Stimulated activated CD4-positive, alpha-beta T cell treated with anti-CD3 and anti-CD28 coated beads, Interleukin-1b, Interleukin-23, amount 100 ng/mL, for 1 hour (primary cell): ENCODE data around the gene CFAP410.
"Not testable (repeated sequence)": the region's sequence is repeated elsewhere in the genome, so short reads cannot be mapped to it uniquely, and the experiment has no call there.

ENCODE experiments used
- DNase-seq, 2 donors: peaks; one replicate each; pipeline ENCODE4 v3.0.0-alpha.2; 2020; ENCODE audit warnings: low read depth in 2 of 2

CFAP410 gene

GRCh38 chr21:44285138-44285992 lies 53.8 kb downstream of the CFAP410 start, which contains the start of gene AIRE:
Gene AIRE (plus strand): TSS chr21:44285876. CDS start chr21:44286007, 131 bp downstream.
- no peak for DNase-seq

GRCh38 chr21:44283948-44284347 lies 55.2 kb downstream of the CFAP410 start:
- DNase-seq, result no peak

GRCh38 chr21:44283211-44283785 lies 55.9 kb downstream of the CFAP410 start:
- DNase-seq, result not testable (repeated sequence)

GRCh38 chr21:44282370-44282769 lies 56.8 kb downstream of the CFAP410 start:
- no peak for DNase-seq

- no peak for DNase-seq
These were observed 57.4 kb downstream of the CFAP410 start for GRCh38 chr21:44281801-44282200.

GRCh38 chr21:44279354-44280260 lies 59.6 kb downstream of the CFAP410 start:
- no peak for DNase-seq
